LNCaP clone FGC (cell line): ENCODE results near the gene CBLN3.
"Not testable (repeated sequence)": the region's sequence is repeated elsewhere in the genome, so short reads cannot be mapped to it uniquely, and the experiment has no call there.

Source experiments
- DNase-seq: peaks from one replicate; pipeline ENCODE4 v3.0.0-alpha.2; 2011; ENCODE audit warnings: low read depth
- H3K4me3 ChIP-seq: 2 replicates; pipeline ENCODE4 v1.5.1; 2011; ENCODE audit warnings: mild to moderate bottlenecking, low read depth, low read length, control low read depth
- TF ChIP-seq, protein P1 (sequence below): IDR thresholded peaks from 2 replicates; pipeline ENCODE4 v1.5.1; 2012; ENCODE audit warnings: mild to moderate bottlenecking; ENCODE audit not compliant: control insufficient read depth, insufficient read depth; ENCODE audit errors: extremely low read depth

CBLN3 gene

DNA sequence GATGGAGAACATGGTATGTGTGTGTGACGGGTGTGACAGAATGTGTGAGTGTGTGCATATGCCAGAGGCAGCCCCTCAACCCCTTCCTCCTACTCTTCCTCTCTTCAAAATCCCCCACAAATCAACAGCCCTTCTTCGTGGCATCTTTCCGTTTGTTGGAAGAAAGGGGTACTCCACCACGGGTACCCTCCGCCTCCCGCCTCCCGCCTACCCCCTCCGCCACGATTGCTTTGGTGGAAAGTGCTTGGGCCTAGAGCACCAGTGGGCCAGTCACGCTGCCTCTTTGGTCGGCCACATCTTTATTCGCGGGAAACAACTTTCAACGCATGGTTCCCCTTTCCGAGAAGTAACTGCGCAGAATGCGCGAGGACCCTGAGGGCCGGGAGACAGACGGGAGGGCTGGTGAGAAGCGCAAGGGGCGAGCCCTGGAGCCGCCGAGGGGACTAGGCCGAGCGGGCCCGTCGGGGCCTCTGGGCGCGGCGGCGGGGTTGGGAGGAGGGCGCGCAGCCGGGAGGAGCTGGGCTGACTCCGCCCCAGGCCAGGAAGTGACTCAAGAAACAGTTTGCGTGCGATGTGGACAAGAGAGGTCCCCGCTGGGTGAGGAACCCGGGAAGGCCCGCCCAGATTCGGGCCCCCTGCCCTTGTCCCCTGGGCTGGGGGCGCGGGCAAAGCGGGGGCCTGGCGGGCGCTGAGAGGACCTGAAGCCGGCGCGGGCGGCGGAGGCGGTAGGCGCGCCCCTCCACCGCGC is at the start of gene CBLN3, which contains the start of gene KHNYN:
Gene CBLN3, minus strand, starts transcription at position 274 of the 748 bp plus-strand sequence. CDS start 614 bp downstream, outside the sequence.
Gene KHNYN, plus strand, starts transcription at position 560 of the 748 bp plus-strand sequence. CDS start 777 bp downstream, outside the sequence.
- H3K4me3 ChIP-seq, result peak within 1 kb of the TSS; percentile 82
- TF ChIP-seq, protein P1, sequence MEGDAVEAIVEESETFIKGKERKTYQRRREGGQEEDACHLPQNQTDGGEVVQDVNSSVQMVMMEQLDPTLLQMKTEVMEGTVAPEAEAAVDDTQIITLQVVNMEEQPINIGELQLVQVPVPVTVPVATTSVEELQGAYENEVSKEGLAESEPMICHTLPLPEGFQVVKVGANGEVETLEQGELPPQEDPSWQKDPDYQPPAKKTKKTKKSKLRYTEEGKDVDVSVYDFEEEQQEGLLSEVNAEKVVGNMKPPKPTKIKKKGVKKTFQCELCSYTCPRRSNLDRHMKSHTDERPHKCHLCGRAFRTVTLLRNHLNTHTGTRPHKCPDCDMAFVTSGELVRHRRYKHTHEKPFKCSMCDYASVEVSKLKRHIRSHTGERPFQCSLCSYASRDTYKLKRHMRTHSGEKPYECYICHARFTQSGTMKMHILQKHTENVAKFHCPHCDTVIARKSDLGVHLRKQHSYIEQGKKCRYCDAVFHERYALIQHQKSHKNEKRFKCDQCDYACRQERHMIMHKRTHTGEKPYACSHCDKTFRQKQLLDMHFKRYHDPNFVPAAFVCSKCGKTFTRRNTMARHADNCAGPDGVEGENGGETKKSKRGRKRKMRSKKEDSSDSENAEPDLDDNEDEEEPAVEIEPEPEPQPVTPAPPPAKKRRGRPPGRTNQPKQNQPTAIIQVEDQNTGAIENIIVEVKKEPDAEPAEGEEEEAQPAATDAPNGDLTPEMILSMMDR, result no peak
- no peak for DNase-seq

GRCh38 chr14:24475261-24475660 is 45.8 kb upstream of the CBLN3 start:
- DNase-seq, result no peak
- TF ChIP-seq, protein P1, result no peak
- no peak overlapping the region for H3K4me3 ChIP-seq

DNA sequence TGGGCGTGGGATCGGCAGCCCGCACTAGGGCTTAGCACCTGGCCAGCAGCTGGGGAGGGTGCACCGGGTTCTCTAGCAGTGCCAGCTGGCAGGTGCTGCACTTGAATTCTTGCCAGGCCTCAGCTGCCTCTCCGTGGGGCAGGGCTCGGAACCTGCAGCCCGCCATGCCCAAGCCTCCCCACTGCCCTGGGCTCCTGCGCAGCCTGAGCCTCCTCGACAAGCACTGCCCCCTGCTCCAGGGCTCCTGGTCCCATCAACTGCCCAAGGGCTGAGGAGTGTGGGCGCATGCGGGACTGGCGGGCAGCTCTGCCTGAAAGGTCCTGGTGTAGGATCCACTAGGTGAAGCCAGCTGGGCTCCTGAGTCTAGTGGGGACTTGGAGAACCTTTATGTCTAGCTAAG is 43.7 kb upstream of the CBLN3 start:
- H3K4me3 ChIP-seq, result no peak overlapping the region
- TF ChIP-seq, protein P1, result no peak
- DNase-seq, result no peak

- not testable (repeated sequence) for H3K4me3 ChIP-seq, DNase-seq
Measured at GRCh38 chr14:24470450-24470849, 41.0 kb upstream of the CBLN3 start.

- H3K4me3 ChIP-seq, result no peak overlapping the region
- DNase-seq, result no peak
- TF ChIP-seq, protein P1, result no peak
Measured at GRCh38 chr14:24465805-24466204, 36.3 kb upstream of the CBLN3 start.

- DNase-seq, result no peak
- H3K4me3 ChIP-seq, result no peak overlapping the region
- TF ChIP-seq, protein P1, result no peak
Measured at GRCh38 chr14:24465368-24465767, 35.9 kb upstream of the CBLN3 start.

GRCh38 chr14:24463884-24464785 is 34.7 kb upstream of the CBLN3 start:
- TF ChIP-seq, protein P1, result no peak
- no peak overlapping the region for H3K4me3 ChIP-seq
- DNase-seq, result no peak
